CD14-positive monocyte (primary cell): ENCODE results near the gene SSU72. TPM values are rescaled to one million over a fixed set of nuclear protein-coding genes. Genes with fewer than 3 reads are reported as not detected.

ENCODE experiments used
- DNase-seq, 3 donors: peaks; one replicate each; pipeline ENCODE4 v3.0.0-alpha.2; 2011 to 2022
- H2AFZ ChIP-seq: 2 replicates; pipeline ENCODE4 v1.6.0; 2012; ENCODE audit warnings: mild to moderate bottlenecking, low read depth, low read length, inconsistent platforms; ENCODE audit not compliant: insufficient read depth, poor library complexity, severe bottlenecking
- H3K27ac ChIP-seq, 2 donors: 1 replicate in 1 of 2; 2 replicates in 1 of 2; pipeline ENCODE4 v1.5.1; 2012 to 2013; ENCODE audit warnings: low read length in 2 of 2, control low read depth in 1 of 2, inconsistent platforms in 1 of 2, low read depth in 1 of 2, mild to moderate bottlenecking in 1 of 2
- H3K27me3 ChIP-seq, 2 donors: one replicate each; pipeline versions ENCODE4 v1.6.0 to v1.6.1; 2011 to 2013; ENCODE audit warnings: low read length in 2 of 2; ENCODE audit not compliant: control insufficient read depth in 2 of 2, insufficient read depth in 2 of 2
- H3K36me3 ChIP-seq, 2 donors: replicated peaks in 1 of 2; 1 replicate in 1 of 2; 2 replicates in 1 of 2; pipeline versions ENCODE4 v1.5.1 to v1.6.1; 2012 to 2013; ENCODE audit warnings: low read length in 2 of 2, control low read depth in 1 of 2, inconsistent platforms in 1 of 2, mild to moderate bottlenecking in 1 of 2; ENCODE audit not compliant: insufficient read depth in 2 of 2, control insufficient read depth in 1 of 2
- H3K4me1 ChIP-seq, 2 donors: 1 replicate in 1 of 2; 2 replicates in 1 of 2; pipeline versions ENCODE4 v1.5.1 to v1.6.1; 2012 to 2013; ENCODE audit warnings: low read length in 2 of 2, control low read depth in 1 of 2, inconsistent platforms in 1 of 2, mild to moderate bottlenecking in 1 of 2, moderate library complexity in 1 of 2; ENCODE audit not compliant: insufficient read depth in 2 of 2, control insufficient read depth in 1 of 2
- H3K4me2 ChIP-seq: replicated peaks from 2 replicates; pipeline ENCODE3; 2012; ENCODE audit warnings: low read length, moderate library complexity, mild to moderate bottlenecking; ENCODE audit not compliant: poor library complexity, severe bottlenecking; ENCODE audit errors: extremely low read depth
- H3K4me3 ChIP-seq, 3 experiments: fragments of 200-600 bp in 1 of 3; sonication (generic) in 1 of 3; replicated peaks in 1 of 3; 1 replicate in 2 of 3; 2 replicates in 1 of 3; pipeline ENCODE4 v1.5.1; 2011 to 2013; ENCODE audit warnings: low read length in 3 of 3, mild to moderate bottlenecking in 3 of 3, control low read depth in 2 of 3, low read depth in 2 of 3, inconsistent platforms in 1 of 3, moderate library complexity in 1 of 3
- H3K79me2 ChIP-seq: 2 replicates; pipeline ENCODE4 v1.6.0; 2012; ENCODE audit warnings: mild to moderate bottlenecking, control low read depth, inconsistent platforms, low read length, moderate library complexity; ENCODE audit not compliant: insufficient read depth
- H3K9ac ChIP-seq: 2 replicates; pipeline ENCODE4 v1.6.0; 2017; ENCODE audit warnings: low read length, mild to moderate bottlenecking; ENCODE audit not compliant: insufficient read depth, poor library complexity, severe bottlenecking
- H3K9me3 ChIP-seq, 2 donors: replicated peaks in 1 of 2; 1 replicate in 1 of 2; 2 replicates in 1 of 2; pipeline versions ENCODE4 v1.5.1 to v1.6.1; 2012 to 2013; ENCODE audit warnings: low read length in 2 of 2, control low read depth in 1 of 2; ENCODE audit not compliant: control insufficient read depth in 1 of 2, insufficient read depth in 1 of 2
- H4K20me1 ChIP-seq: 2 replicates; pipeline ENCODE4 v1.6.0; 2012; ENCODE audit warnings: mild to moderate bottlenecking, low read length, control low read depth, moderate library complexity; ENCODE audit not compliant: insufficient read depth
- H3K27ac Mint-ChIP-seq, 7 donors: one replicate each; pipeline ENCODE4 v1.8.0; 2020; ENCODE audit warnings: mild to moderate bottlenecking in 7 of 7, mixed read lengths in 7 of 7, moderate library complexity in 6 of 7, inconsistent platforms in 2 of 7
- H3K27me3 Mint-ChIP-seq, 3 donors: one replicate each; pipeline ENCODE4 v1.8.0; 2021 to 2022; ENCODE audit warnings: low read depth in 3 of 3, mild to moderate bottlenecking in 3 of 3, mixed read lengths in 3 of 3, moderate library complexity in 3 of 3, inconsistent platforms in 1 of 3
- H3K36me3 Mint-ChIP-seq, 2 donors: one replicate each; pipeline ENCODE4 v1.8.0; 2020; ENCODE audit warnings: mixed read lengths in 2 of 2, inconsistent platforms in 1 of 2, mild to moderate bottlenecking in 1 of 2
- H3K4me1 Mint-ChIP-seq: one replicate; pipeline ENCODE4 v1.8.0; 2020; ENCODE audit warnings: mild to moderate bottlenecking, mixed read lengths
- H3K4me3 Mint-ChIP-seq, 2 donors: one replicate each; pipeline ENCODE4 v1.8.0; 2020; ENCODE audit warnings: mild to moderate bottlenecking in 2 of 2, mixed read lengths in 2 of 2, moderate library complexity in 1 of 2
- H3K9me3 Mint-ChIP-seq, 7 donors: one replicate each; pipeline ENCODE4 v1.8.0; 2020 to 2022; ENCODE audit warnings: mixed read lengths in 7 of 7, mild to moderate bottlenecking in 6 of 7, moderate library complexity in 6 of 7, inconsistent platforms in 2 of 7
- WGBS: methylation state at CpG from one replicate; pipeline ENCODE4 v1.1.5; 2013; ENCODE audit warnings: missing lambda C conversion rate; ENCODE audit not compliant: insufficient coverage; 5-methylcytosine and 5-hydroxymethylcytosine counted together
- intact Hi-C, 2 donors: fragments of 100-400 bp; cut with micrococcal nuclease; formaldehyde crosslinking; loops; one replicate each; pipeline versions ENCODE4 v1.15.0 to v1.15.1; 2023
- polyA plus RNA-seq, 3 donors: library from polyadenylated mRNA; depleted of rRNA in 1 of 3; unstranded in 2 of 3; stranded (reverse) in 1 of 3; fragments of 300-500 nt in 2 of 3; fragments of >200 nt in 1 of 3; fragmentation: Illumina TruSeq in 2 of 3; gene quantifications; 1 replicate in 2 of 3; 2 replicates in 1 of 3; pipeline ENCODE4 v1.2.3, GENCODE V29; 2012 to 2021
- TF ChIP-seq, protein P1 (sequence below): fragments of 200-600 bp; IDR thresholded peaks from one replicate; pipeline ENCODE4 v1.8.0; 2022; ENCODE audit warnings: antibody characterized with exemption, mild to moderate bottlenecking

SSU72 gene
- polyA plus RNA-seq, 3 donors: 88.1 to 168 (median 138) TPM

DNA sequence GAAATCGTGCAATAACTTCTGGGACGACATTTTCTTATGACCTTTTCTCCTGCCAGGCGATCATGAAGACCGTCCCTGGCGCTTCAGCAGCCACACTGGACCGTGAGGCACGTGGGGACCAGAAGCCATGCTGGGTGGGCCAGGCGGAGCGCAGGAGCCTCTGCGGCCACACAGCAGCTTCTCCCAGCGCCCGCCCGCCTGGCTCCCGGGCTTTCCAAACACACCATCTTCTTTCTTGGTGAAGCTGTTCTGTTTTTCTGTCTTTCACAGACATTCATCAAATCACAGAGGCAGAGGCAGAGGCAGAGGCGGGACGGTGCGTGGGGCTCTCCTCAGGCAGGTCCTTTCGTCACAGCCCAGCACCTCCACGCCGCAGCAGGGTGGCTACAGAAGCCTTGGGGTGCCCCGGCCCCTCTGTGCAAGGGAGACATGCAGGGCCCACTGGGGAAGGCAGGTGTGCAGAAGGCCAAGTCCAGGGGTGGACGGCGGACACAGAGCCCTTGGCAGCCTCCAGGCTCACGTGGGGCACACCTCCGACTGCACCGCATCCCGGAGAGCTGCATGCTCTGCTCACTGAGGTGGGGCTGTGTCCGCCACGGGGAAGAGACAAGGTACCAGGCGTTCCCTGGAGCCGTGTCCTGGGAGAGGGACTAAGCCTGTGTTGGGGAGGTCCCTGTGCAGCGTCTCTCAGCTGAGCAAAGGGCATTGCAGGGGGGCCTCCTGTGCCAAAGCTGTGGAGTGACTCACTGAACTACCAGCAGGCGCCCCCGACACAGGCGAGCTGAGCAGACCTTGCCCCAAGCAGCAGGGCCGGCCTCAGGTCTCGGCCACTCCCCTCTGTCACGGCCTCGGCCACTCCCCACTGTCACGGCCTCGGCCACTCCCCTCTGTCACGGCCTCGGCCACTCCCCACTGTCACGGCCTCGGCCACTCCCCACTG, 31.6 kb downstream of the SSU72 start:
- TF ChIP-seq, protein P1, sequence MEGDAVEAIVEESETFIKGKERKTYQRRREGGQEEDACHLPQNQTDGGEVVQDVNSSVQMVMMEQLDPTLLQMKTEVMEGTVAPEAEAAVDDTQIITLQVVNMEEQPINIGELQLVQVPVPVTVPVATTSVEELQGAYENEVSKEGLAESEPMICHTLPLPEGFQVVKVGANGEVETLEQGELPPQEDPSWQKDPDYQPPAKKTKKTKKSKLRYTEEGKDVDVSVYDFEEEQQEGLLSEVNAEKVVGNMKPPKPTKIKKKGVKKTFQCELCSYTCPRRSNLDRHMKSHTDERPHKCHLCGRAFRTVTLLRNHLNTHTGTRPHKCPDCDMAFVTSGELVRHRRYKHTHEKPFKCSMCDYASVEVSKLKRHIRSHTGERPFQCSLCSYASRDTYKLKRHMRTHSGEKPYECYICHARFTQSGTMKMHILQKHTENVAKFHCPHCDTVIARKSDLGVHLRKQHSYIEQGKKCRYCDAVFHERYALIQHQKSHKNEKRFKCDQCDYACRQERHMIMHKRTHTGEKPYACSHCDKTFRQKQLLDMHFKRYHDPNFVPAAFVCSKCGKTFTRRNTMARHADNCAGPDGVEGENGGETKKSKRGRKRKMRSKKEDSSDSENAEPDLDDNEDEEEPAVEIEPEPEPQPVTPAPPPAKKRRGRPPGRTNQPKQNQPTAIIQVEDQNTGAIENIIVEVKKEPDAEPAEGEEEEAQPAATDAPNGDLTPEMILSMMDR: no peak
- H3K9me3 ChIP-seq: no peaks in the 10 kb centered on the region
- Mint-ChIP-seq H3K4me3 (no peak overlapping the region), H3K9me3 (peaks cover 0 to 5% (median 2%) of the 10 kb centered on the region in 7 donors), H3K27me3 (peaks cover 4 to 28% (median 17%) of the 10 kb centered on the region in 3 donors), H3K4me1 (no peaks in the 10 kb centered on the region), H3K36me3 (peaks cover 36 to 49% of the 10 kb centered on the region in 2 donors), H3K27ac (peak overlapping the region in 1 of 7 donors; percentile 68)
- no peak overlapping the region for H3K4me2 ChIP-seq
- H2AFZ ChIP-seq: no peak overlapping the region
- intact Hi-C loops: no loop called here
- 94% methylated on average over 43 of the region's 45 CpGs for WGBS
- H3K79me2 ChIP-seq: no peaks in the 10 kb centered on the region
- no peak overlapping the region for H3K4me3 ChIP-seq
- H3K9ac ChIP-seq: no peak overlapping the region
- peaks cover 0 to 20% of the 10 kb centered on the region in 2 donors for H3K27me3 ChIP-seq
- H3K4me1 ChIP-seq: peaks cover 0 to 7% of the 10 kb centered on the region in 2 donors
- DNase-seq: peak in 1 of 3 donors; percentile 8
- H3K27ac ChIP-seq: no peak overlapping the region
- peaks cover 40 to 52% of the 10 kb centered on the region in 2 donors for H3K36me3 ChIP-seq
- peaks cover 19% of the 10 kb centered on the region for H4K20me1 ChIP-seq

DNA sequence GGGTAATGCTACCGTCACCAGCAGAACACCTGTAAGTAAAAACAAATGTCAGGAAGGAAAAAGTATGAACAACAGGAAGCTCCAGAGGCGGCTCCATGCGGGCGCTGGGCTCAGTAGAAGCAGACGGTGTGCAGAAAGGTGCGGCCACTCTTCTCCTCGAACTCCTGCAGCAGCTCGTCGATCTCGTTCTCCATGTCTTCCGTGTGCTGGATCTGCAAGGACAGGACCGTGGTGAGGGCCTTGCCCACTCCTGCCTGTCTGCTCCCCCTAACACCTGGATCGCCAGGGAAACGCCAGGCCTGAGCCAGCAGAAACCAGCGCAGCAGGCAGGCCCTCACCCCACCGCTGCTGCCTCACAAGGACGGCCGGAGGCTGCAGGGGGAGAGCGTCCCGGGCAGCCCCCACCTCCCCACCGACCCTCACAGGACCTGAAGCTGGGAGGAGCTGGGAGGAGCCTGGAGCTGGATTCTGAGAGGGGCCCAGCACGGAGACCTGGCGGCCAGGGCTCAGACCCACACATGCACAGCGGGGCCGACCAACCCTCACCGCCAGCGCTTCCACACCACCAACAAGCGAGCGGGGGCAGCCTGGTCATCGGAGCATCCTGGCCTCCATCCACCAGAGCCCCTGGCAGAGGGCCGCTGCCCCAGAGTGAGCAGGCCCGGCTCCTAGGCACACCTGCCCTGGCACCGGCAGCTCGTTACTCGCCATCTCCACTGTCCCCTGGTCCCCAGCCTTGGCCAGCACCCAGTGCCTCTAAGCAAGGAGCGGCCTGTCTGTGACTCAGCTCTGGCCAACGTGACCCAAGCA, 32.5 kb downstream of the SSU72 start:
- peaks cover 0 to 20% of the 10 kb centered on the region in 2 donors for H3K27me3 ChIP-seq
- TF ChIP-seq, protein P1: no peak
- no peak overlapping the region for H3K27ac ChIP-seq
- H3K4me1 ChIP-seq: peaks cover 0 to 7% of the 10 kb centered on the region in 2 donors
- no peaks in the 10 kb centered on the region for H3K79me2 ChIP-seq
- H4K20me1 ChIP-seq: peaks cover 12% of the 10 kb centered on the region
- H3K36me3 ChIP-seq: peaks cover 37 to 46% of the 10 kb centered on the region in 2 donors
- 92% methylated on average over 25 of the region's 37 CpGs for WGBS
- no peak for DNase-seq
- H3K27me3 Mint-ChIP-seq: peaks cover 4 to 28% (median 17%) of the 10 kb centered on the region in 3 donors
- peak overlapping the region in 1 of 7 donors; percentile 53 for H3K27ac Mint-ChIP-seq
- H3K4me1 Mint-ChIP-seq: no peaks in the 10 kb centered on the region
- H3K4me3 Mint-ChIP-seq: no peak overlapping the region
- H3K36me3 Mint-ChIP-seq: peaks cover 33 to 44% of the 10 kb centered on the region in 2 donors
- H3K4me2 ChIP-seq: no peak overlapping the region
- peaks cover 0 to 5% (median 0%) of the 10 kb centered on the region in 7 donors for H3K9me3 Mint-ChIP-seq
- no peak overlapping the region for H3K4me3 ChIP-seq
- H3K9me3 ChIP-seq: no peaks in the 10 kb centered on the region
- no peak overlapping the region for H2AFZ ChIP-seq
- no peak overlapping the region for H3K9ac ChIP-seq
- intact Hi-C loops: no loop called here
